C4-2B (cell line): ENCODE data around the gene OR6X1.

Experiments used
- ZFX ChIP-seq: fragments of 450-650 bp; IDR thresholded peaks from 2 replicates; pipeline ENCODE4 v1.6.1; 2017
- TF ChIP-seq, protein P1 (sequence below): fragments of 450-650 bp; conservative IDR thresholded peaks from 2 replicates; pipeline ENCODE4 v1.5.1; 2017; ENCODE audit warnings: mild to moderate bottlenecking

DNA sequence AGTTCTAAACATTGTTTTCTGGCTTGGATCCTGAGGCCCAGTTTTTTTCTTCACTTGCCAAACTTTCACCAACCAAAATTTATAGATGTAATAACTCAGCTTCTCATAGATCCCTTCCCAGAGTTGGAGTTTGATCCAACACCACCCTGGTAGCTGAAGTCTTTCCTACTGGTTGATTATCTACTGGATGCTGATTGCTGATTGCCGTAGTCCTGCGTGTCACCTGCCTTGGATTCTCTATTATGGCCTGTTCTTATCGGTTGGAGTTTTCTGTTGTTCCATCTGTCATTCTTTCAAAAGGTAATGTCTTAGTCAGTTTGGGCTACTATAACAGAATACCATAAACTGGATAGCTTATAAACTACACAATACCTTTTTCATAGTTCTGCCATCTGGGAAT is 17.3 kb upstream of the OR6X1 start:
- TF ChIP-seq, protein P1, sequence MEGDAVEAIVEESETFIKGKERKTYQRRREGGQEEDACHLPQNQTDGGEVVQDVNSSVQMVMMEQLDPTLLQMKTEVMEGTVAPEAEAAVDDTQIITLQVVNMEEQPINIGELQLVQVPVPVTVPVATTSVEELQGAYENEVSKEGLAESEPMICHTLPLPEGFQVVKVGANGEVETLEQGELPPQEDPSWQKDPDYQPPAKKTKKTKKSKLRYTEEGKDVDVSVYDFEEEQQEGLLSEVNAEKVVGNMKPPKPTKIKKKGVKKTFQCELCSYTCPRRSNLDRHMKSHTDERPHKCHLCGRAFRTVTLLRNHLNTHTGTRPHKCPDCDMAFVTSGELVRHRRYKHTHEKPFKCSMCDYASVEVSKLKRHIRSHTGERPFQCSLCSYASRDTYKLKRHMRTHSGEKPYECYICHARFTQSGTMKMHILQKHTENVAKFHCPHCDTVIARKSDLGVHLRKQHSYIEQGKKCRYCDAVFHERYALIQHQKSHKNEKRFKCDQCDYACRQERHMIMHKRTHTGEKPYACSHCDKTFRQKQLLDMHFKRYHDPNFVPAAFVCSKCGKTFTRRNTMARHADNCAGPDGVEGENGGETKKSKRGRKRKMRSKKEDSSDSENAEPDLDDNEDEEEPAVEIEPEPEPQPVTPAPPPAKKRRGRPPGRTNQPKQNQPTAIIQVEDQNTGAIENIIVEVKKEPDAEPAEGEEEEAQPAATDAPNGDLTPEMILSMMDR, result no peak
- TF ChIP-seq ZFX, result no peak
